NCI-H345 treated with DMSO at 0.1 percent for 48 hours (cell line): ENCODE measurements around the gene PPP1R9B.

Experiments
- DNase-seq: peaks from one replicate; lab custom pipeline; 2025; ENCODE audit not compliant: unreplicated experiment; lab: John Stamatoyannopoulos, UW

PPP1R9B gene

DNA sequence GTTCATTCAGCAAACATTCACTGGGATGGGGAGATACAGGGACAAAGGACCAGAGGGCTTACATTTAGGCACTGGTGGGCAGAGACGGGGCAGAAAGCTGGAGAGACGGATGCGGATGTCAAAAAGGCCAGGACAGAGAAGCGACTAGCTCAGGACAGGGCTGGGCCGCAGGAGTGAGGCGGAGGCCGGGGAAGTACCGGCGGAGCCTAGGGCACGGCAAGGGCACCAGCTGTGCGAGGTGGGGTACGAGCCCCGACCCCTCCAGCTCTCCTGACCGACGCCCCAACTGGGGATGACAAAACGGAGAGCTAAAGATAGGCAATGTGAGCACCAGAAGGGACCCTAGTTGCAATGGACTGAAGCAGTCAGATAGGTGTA is 11.4 kb upstream of the PPP1R9B start:
- no peak for DNase-seq

DNA sequence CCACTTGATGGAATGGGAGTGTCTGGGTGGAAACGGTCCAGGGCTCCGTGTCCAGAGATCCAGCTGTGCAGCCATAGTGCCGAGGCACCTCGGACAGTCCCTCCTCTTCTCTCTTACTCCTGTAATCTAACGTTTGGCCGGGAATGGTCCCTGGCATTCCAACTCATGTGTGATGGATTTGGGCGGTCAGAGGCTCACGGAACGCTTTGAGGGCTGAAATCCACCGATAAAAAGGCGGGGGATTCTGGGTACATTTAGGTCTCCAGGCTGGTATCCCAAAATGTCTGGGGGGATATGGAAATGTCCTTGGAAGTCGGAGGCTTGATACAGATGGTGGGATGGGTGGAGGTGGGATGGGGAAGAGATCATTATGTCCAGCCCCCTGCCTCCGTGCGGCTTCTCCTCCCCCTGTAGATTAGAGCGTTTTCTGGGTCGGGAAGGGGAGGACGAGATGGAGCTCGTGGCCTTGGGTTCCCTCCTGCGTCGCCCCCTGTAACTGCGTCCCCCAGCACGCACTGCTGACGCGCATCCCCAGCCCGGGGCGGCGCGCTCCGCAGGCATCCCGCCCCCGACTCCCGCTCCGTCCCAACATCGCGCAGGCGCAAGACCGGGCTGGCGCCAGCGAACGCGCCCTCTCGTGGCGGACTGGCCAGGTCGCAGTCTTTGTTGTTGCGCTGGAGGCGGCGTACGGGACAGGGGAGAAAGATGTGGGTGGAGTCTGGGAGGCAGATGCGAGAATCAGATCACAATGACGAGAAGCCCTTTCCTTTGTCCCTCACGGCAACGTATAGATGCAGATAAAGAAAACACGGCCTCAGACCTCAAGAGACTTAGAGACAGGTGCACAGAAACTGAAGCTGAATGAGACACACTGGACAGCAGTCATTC is 10.8 kb upstream of the PPP1R9B start:
- peak; percentile 95 for DNase-seq

DNA sequence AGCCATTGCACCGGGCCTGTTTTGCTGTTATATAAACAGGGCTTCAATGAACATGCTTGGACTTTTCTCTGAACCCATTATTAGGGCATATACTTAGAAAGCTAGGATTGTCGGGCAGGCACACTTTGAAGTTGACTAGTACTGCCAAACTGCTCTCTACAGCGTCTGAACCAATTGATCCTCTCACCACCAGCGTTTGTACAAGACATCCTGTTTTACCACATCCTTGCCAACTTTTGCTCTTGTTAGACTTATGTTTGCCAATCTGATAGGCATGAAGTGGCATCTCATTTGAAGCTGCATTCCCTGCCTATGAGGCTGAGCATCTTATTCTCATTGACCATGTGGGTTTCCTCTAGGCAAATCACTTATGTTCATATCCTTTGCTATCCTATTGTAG is 7.4 kb upstream of the PPP1R9B start:
- no peak for DNase-seq

DNA sequence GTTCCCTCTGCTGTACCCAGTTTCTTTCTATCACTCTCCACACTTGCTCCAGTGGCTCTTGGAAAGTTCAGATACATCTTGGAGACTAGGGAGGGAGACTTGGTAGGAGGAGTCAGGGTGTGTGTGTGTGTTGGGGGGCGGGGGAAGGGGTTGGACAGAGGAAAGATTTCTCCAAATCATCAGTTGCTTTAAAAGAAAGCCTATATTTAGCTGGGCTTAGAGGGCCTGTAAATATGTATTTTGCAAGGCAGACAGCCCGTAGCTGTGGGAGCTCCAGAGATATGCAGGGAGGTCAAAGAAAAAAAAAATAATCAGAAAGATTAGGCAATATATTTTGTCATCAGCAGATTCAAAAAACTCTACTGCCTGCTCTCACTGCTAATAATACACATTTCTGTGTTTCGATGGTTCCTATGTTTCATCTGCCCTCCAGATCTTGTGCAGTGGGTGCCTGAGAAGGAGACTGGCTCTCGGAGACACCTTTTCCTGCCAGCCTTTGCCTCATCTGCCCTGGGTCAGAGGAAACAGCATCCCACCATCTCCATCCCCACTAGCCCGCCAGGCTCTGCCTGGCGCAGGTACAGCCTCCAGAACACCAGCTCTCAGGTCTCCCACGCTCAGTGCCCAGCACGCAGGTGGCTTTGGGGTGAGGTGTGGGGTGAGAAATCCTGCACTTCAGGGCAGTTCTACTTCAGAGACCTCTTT is 4.8 kb upstream of the PPP1R9B start:
- no peak for DNase-seq

DNA sequence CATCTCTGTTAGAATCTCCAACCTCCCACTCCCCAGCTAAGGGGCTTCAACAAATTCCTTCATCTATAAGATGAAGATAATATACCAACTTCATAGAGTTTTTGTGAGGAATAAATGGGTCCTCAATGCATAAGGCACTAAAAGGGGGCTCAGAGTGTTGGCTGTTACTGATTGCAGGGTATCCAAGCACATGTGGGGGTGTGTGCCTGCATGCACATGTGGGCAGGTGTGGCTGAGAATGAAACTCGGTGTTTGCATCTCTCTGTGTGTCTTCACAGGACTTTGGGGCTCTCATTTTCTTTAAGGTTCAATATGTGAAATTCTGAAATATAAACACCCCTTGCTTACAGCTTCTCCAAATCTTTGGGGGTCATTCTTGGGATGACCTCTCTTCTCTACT is 4.1 kb upstream of the PPP1R9B start:
- DNase-seq = no peak

DNA sequence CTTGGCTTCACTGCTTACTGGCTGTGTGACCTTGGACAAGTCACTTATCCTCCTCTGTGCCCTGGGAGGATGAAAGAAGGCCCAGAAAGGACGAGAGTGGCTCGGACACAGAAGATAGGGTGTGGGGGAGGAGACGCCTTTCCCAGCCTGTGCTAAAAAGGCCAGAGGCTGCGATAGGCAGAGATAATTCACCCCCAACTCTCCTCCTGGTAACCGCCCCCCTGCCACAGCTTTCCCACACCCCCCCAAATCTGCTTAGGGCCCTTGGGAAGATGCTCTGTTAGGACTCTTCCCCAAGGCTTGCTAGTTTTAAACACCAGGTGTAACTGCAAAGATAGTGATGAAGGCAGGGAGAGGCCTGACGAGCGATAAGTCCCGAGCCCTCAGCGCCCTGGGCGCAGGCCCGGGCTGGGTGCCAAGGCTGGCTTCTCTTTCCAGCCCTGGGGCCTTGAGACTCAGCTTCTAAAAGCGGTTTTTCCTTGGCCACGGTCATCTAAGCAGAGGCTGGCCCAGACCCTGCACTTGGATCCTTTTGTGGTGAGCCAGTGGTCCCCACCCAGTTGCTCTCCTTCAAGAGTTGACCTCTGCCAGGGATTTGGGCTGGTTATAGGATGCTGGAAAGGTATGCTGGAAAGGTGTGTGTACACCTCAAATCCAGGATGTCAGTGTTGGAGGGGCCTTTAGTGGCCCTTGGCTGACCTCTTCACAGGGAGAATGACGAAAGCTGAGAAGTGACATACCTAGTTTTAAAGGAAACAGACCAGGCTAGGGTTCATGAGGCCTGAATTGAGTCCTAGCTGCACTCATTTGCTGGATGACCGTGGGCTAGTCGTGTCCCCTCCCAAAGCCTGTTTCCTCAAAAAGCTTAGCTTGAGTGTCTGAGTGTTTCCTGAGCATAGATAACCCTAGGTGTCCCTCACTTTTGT is 3.4 kb upstream of the PPP1R9B start:
- no peak for DNase-seq

DNA sequence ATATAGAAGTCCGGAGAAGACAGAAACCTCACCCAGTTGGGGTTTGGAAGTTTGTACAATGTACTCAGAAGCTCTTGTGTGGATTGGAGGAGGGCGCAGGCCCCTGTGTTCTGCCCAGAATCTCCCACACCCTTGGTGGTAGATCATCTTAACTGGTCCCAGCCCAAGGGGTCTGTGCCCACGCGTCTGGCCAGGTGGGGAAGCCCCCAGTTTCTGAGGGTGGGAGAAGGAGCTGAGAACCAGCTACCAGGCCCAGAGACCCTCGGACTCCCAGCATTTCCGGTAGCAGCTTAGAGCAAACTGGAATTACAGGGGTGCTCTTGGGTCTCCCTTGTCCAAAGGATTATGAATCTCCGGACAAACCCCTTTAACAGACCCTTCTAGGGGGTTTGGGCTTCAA is 2.3 kb upstream of the PPP1R9B start:
- no peak for DNase-seq

DNA sequence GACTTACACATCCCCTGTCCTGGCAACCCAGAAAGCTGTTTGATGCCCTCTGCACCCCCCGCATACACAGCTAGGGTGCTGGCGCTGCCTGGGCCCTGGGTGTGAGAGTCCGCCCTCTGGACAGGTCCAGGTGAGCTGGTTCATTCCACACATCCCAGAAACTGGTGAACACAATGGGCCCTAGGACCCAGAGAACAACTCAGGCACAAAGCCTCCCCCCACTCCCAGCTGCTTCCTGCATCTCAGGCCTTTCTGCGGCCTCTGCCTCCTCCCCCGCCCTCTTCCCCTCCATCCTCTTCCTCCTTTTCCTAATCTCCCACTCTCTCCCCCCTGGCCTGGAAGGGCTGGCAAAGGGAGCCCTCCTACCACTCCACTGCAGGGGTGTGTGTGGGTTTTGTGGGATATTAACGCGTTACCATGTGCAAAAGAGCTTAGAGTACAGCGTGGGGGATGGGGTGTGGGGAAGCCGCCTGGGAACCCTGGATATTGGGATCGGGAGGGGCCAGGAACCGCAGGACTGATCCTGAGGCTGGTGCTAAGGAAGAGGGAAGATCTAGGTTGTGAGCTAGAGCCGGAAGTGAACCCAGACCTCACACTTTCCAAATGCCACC is 1.6 kb upstream of the PPP1R9B start:
- DNase-seq = peak; percentile 68

DNA sequence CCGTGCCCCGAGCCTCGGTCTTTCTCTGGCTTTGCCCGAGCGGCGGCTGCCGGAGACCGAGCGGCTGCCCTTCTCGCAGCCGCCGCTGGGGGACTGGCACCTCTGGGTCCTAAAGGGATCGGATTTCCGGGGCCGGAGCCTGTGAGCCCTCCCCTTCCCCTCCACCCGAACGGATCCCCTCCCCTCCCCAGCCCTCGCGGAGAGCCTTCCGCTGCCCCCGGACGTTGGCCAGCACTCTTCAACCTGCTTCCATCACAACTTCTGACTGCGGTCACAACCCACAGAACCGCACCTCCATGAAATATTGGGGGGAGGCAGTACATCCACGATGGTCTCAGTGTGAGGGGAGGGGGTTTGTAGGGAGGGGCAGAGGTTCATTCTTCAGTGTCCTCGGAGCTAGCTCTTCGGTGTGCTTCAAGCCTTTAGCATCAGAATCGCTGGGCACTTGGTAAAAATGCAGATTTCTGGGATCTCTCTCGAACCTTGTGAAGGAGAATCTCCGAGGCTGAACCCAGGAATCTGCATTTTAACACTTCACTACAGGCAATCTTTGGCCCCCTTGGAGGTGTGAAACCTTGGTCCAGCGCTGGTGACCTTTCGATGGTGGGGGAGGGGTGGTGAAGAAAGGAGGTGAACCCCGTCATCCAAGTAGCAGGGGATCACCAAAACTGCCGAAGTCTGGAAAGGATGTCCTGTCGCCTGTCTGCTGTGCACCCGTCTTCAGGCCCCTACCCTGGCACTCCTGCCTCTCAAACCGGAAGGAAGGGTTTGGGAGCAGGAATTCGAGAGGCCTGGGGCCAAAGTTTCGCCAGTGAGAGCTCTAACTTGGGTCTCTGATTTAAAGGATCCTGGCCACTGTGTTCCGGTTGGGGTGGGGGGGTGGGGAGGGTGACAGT is 812 bp upstream of the PPP1R9B start:
- DNase-seq = peak; percentile 66

DNA sequence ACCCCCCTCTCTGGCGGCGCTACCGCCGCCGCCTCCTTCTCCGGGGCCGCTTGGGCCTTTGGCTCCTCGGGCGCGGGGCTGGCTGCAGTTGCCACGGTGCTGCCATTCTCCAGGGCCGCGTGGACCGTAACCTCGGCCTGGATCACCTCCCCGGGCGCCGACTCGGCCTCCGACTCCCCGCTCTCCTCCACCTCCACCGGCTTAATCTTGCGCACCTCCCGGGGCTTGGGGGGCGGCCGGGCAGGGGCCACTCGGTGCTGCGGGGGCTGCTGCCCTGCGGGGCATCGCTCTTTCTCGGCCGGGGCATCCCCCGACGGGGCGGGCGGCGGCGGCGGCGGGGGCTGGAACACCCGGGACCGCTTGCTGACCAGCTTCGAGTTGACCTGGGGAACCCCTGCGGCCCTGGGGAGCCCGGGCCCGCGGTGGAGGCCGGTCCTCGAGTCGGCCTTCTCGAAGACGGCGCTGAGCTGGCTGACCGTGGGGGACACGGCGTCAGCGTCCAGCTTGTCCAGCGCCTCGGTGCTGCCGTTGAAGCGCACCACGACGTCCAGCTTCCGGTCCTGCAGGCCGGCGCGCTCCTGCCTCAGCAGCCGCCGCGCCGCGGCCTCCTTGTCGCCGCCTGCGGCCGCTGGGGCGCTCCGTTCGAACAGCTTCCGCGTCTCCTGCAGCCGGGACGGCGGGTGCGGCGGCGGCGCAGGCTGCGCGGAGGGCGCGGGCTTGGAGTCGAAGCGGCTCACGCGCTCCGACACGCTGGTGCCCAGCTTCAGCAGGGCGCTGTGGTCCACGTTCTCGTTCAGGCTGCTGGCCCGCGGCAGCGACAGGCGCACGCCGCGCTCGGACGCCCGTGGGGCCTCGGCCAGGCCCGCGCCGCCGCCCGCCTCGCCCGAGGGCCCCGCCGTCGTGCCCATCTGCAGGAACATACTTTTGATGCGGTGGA is 792 bp downstream of the PPP1R9B start:
- DNase-seq = no peak

DNA sequence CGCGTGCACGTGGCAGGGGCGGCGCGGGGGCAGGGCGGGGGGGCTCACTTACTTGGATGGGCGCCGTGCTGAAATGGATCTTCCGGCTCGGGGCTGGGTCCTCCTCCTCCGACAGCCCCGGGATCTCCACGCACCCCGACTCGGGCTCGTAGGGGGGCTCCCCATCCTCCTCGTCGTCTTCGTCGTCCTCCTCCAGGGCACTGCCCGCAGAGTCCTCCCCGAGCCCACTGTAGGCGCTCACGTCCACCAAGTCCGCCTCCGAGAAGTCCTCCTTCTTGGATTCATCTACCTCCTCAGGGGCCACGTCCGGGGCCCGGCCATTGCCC is 1.4 kb downstream of the PPP1R9B start:
- DNase-seq = no peak

DNA sequence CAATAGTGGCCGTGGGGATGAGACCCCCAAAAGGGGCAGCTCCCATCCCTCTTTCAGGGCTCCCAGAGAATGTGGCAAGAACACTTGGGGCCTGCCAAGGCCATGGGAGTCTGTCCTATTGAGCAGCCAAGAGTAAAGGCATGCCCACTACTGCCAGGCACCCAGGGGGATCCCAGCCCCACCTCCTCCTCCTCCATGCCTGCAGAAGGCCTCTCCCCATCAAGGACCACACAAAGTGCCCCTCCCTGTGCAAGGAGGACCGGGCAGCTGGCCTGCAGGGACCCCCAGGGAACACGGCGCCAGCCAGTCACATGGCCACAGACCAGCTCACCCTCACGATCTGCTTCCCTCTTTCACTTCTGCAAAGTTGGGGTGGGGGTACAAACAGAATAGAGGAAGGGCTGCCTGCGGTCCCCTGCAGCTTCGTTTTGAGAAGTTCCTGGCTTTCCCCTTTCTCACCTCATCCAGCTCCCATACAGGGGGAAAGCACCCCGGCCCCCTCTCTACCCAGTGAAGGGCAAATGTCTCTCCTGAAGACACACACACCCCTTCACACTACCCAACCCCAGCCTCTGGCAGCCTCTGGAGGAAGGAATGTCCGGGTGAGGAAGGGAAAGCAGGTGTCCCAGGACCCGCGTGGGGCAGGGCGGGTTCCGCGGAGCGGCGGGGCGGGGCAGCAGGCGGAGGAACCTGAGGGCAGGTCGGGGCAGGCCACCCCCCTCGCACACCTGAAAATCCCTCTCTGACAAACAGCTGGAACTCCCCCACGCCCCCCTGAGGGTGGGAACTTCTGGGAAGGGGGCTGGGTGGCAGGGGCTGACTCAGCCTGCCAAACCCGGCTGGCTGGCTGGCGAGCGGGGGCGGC is 2.0 kb downstream of the PPP1R9B start:
- no peak for DNase-seq

DNA sequence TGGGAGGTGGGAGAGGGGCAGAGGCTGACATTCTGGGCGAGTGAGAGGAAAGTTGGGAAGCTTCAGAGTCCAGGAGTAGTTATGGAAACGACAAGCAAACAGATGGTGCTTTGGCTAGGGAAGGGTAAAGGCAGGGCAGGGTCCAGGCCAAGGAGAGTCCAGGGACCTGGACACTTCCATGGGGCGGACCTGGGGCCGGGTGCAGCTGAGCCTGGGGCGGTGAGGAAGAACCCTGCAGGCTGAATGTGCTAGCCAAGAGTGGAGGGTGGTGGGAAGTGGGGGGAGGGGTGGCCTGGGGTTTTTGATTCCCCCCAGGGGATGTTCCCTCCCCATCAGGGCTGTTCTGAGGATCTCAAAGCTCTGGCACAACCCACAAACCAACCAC is 2.6 kb downstream of the PPP1R9B start:
- DNase-seq = no peak

DNA sequence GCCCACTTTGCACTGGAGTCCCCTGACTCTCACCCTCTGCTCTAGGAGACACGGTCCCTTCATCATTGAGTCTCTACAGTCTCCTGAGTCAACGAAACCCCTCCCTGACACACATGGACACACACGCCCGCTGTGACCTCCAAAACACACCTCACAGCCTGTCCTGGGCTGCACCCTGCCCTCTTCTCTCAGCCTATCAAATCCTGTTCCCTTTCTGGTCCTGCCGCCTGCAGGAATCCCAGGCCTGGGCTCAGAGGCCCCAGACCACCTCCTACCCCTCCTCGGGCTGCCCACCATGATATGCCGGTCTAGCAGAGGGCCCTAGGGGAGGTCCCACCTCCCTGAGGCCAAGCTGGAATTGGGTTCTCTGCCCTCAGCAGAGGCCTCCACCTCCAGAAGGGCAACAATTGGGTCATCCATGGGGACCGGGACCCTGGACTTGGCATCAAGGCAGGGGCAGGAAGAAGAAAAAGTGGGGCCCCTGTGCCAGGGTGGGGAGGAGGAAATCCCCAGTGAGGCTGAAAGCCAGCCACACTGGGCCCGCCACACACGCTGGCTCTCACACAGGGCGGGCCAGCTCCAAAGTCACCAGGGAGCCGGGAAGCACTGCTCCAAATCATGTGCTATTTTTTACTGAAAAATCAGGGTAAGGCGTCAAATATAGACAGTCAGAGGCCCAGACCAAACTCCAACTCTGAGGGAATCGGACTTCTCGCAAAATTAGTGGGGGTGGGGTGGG is 3.4 kb downstream of the PPP1R9B start:
- no peak for DNase-seq

DNA sequence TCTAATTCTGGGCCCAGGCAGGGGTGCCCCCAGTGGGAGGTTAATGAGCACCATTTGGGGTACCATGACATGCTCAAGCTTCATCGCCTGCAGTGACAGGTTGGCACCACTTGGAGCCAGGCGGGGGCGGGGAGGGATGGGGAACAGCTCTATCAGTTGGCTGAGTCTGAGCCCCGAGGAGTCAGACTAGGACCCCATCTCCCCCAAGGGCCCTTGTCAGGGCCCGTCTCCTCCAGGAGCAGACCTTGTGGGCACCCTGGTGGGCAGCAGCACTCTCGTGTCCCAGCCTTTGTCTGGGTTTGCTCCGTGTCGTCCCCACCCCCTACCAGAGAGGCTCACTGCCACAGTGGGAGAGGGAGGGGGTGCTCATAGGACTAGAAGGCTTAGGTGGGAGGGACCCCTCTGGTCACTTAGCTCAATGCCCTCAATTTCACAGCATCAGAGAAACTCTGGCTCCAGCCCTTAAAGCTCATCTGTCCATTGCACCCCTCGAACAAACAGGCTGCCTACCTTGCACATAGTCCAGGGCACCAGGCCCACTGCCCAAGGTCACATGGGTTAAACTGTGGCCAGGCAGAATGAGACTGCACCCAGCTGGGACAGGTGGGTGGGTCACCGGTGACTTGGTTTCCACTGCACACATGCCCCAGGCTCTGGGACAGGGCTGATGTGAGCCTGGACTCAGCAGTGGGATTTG is 4.1 kb downstream of the PPP1R9B start:
- DNase-seq = no peak

DNA sequence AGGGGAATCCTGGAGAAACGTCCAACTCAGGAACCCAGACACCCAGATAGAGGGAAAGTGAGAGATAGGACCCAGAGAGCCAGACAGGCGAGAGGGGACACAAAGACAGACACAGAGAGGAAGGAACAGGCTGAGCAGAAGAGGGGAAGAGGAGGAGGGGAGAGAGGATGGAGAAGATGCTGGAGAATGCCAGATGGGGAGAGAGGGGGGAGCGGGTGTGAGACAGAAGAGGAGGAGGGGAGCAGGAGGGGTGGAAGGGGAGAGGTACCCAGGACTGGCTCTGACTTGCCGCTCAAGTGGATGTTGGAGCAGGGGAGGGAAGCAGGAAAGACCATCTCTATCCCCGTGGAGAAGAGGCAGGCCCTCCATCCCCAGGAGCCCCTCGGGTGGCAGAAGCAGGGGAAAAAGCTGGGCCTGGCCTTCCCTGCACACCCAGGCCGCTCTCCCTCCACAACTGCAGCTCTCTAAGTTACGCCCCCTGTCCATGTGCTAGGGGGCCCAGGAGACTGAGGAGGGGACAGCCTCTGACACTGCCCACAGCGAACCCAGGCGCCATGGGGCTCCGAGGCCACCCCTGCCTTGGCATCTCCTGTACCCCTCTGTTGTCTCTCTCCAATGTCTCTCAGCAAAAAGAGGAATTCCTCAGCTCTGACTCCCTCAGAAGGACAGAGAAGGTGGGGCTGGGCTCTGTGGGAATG is 4.8 kb downstream of the PPP1R9B start:
- no peak for DNase-seq
